HG03565 (cell line): ENCODE measurements around the gene TMEM200A.
A peak's percentile ranks its signal among the peaks of the same experiment; 100 is the strongest.

Experiments used
- ATAC-seq: cut with Tn5 transposase; IDR thresholded peaks from one replicate; pipeline ENCODE4 v1.9.1; 2021; ENCODE audit warnings: mild to moderate bottlenecking, moderate library complexity; ENCODE audit not compliant: unreplicated experiment

The TMEM200A gene

DNA sequence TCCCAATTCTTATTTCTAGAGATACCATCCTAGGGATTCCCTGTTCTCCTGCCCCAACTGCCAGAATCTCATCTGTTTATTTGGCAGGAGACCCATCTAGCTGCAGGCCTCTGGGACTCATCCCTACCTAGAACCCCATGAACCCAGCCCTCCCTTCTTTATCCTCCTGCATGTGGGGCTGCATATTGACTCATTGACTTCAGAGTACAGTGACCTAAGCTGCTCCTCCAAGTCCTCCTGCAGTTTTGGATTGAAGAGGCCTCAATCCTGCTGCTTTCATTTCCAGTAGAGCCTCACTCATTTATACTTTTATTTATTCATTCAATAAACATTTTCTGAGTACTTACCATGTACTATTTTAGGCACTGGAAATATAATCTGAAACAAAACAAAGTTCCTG, 11.6 kb downstream of the TMEM200A start:
- no peak for ATAC-seq

DNA sequence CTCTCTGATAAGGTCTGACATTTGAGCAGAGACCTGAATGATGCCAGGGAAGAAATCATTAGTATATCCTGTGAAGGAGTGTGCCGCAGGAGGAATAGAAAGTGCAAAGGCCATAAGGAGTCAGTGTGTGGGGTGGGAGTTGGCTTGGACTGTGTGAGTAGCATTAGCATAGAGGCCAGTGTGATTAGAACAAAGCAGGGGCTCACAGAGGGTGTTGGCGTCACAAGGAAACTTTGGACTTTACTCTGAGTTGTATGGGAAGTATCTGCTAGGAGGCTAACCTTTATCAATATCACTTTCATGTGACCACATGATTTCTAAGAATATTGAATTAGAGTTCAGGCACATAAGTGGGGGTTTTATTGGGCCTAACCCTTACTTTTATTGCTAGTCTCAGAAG, 12.1 kb downstream of the TMEM200A start:
- no peak for ATAC-seq

GRCh38 chr6:130379223-130379622, 13.4 kb downstream of the TMEM200A start:
- no peak for ATAC-seq

DNA sequence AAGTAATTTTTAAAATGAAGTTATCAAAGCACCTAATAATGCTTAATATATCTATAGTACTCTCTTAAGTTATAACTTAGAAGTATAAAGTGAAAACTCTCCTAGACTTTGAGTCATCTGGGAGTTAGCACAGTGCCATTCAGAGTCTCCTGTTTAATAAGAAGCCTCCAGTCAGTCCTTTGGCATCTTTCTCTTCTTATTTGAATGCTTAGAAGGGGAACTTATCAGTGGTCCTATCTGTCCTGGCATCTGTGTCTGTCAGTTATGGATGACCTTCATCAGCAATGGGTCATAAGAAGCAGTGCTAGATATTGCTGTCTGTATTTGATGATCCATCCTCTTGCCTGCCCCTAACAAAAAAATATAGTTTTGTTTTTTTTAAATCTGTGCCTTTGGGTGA, 15.2 kb downstream of the TMEM200A start:
- ATAC-seq = no peak

DNA sequence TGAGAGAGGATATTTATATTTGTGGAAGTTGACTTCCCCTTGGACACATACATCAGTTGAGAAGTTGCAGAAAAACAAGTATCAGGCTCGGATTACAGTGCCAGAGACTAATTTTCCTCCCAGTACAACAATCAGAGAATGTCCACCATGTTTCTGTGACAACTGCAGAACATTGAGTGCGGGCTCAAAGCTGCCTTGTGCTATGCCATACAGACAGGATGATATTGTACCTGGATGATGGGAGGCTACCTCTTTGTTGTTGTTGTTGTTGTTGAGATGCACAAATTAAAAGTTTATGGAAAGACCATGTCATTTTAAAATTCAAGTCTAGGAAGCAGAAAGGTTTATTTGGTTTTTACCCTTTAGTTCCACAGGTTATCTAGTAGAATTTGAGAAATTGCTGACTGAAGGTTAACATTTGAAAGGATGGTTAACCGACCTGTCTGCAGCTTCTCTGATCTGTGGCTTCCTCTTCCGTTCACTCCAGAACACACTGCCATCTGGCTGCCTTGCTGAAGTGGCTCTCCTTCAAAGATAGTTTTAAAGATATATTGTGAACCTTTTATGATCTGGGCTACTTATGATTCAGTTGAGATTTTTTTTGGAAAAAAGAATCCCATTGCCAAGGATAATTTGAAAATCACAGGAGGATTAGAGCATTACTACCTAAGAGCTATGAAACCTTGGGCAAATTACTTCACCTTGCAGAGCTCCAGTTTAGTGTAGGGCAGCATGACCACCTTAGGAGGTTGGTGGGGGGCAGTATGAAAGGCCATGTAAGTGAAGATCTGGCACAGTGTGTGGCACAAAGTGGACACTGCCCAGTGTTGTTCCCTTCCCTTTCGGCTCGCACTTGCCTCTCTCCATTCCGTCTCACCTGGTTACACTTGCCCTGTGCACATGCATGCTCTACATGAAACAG, 15.9 kb downstream of the TMEM200A start:
- ATAC-seq = peak; percentile 54

DNA sequence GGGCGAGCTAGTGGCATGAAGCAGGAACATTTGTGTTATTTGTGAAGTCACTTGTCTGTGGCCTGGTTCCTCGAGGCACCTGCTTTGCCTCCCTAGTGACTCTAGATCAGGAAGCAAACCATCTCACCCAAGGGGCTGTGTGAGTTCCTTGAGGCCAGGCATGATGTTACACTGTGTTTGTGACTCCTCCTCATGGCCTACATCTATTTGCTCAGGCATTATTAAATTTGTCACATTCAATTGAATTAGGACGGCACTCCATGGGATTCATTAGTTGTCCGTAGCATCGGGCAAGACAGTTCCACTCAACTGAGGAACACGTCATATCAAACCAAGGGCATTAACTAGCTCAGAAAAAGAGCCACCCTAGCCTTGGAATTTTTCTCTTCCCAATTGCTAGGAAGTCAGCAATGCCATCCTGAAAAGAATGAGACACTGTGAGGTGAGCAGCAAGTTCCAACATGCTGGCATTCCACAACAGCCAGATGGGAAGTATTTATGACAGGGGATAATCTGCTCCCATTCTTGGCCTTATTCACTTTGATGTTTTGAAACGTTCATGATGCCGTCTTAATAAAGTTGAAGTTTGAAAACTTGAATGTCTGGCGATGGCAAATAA, 17.2 kb downstream of the TMEM200A start:
- no peak for ATAC-seq

GRCh38 chr6:130385064-130385695, 19.4 kb downstream of the TMEM200A start:
- ATAC-seq = no peak

GRCh38 chr6:130389142-130389541, 23.3 kb downstream of the TMEM200A start:
- ATAC-seq = no peak

DNA sequence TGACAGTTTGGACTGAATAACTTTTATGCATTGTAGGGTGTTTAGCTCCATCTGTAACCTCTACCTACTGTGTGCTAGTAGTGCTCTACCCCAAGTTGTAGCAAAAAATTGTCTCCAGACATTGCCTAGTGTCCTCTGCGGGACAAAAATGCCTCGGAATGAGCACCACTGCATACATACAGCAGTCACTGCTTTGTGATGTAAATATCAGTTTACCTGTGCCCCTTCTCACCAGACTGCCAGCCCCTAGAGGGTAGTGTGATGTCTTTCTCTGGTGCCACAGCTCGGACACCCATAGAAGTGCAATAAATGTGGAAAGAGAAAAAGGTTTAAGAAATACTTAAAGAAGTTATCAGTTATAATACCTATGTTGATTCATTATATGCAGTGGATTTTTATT, 25.1 kb downstream of the TMEM200A start:
- ATAC-seq = no peak

DNA sequence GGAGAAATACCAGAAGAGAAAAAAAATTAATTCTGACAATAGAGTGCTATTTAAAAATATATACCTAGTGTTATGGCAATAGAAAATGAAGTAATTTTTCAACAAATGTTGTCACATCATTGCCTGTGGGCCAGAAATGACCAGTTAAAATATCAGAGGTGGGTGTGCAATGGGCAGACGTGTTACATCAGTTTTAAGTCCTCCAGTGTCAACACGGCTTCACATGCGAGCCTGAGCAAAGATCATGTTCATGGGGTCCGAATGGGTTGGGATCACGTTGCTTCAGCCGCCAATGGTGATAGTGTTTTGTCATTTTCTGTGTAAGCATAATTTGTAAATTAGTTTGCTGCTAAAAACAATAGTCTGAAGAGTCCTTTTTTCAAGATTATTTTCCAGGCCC, 27.5 kb downstream of the TMEM200A start:
- no peak for ATAC-seq

GRCh38 chr6:130394246-130394645, 28.4 kb downstream of the TMEM200A start:
- ATAC-seq = no peak

GRCh38 chr6:130395164-130395563, 29.3 kb downstream of the TMEM200A start:
- ATAC-seq = no peak

- ATAC-seq = peak; percentile 45
Observed at GRCh38 chr6:130396722-130397121, 30.9 kb downstream of the TMEM200A start.

- ATAC-seq = no peak
Observed at GRCh38 chr6:130405549-130405948, 39.7 kb downstream of the TMEM200A start.

DNA sequence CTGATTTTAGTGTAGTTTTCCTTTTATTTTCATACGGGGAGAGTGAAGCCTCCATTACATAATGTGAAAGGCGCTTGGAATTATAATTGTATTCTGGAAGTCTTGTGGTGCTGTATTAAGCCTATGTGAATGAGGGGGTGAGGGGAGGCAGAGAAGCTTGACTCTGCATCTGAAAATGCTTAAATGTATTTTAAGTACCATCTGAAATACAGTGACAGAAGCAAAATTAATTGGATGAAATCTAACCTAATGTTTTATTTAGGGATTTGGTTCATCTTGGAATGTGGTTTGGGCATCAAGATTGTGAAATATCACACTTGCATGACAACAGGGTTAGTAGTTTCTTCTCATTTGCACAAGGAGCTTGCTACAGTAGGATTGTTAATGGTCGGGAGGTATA, 41.2 kb downstream of the TMEM200A start:
- ATAC-seq = no peak

DNA sequence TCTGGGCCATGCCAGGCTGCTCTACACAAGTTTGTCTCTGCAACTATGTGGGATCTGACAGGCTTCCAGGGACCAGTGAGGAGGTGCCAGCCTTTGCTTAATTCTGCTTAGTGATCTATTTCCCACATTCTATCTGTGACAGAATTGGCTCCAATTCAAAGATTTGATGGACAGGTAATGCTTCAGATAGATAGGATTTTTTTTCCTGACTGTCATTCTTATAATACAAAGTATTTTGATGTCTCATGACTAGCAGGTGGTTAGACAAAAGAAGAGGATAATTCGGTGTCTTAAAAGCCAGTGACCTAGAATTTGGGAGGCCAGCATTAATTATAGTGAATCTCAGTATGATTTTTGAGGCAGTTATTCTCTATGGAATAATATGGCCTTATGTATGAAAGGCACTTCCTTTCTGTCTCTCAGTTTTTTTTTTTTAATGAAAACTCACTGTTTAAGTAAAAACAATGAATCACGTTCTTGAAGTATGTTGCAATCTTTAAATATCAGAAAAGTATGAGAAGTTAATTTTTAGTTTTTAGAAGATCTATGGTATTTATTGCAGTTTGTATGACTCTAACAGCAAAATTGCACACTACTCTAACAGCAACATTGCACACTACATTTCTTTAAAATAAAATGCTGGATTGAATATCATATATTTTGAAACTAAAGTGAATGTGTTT, 43.7 kb downstream of the TMEM200A start:
- no peak for ATAC-seq

DNA sequence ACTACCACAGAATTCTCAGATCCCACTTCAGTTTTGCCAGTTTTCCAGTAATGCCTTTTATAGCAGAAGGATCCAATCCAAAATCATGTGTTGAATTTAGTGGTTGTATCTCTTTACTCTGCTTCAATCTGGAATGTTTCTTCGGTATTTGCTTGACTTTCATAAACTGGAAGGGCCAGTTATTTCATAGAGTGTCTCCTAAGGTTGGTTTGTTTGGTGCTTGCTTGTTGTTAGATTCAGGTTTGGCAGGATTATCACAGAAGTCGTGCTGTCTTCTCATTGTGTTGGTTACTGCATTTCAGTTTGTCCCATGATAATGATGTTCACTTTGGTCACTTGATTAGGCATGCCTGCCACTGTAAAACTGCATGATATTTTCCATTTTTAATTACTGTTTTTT, 45.7 kb downstream of the TMEM200A start:
- no peak for ATAC-seq

- ATAC-seq = no peak
Observed at GRCh38 chr6:130412556-130413290, 46.9 kb downstream of the TMEM200A start.

- no peak for ATAC-seq
Observed at GRCh38 chr6:130417951-130418350, 52.1 kb downstream of the TMEM200A start.

DNA sequence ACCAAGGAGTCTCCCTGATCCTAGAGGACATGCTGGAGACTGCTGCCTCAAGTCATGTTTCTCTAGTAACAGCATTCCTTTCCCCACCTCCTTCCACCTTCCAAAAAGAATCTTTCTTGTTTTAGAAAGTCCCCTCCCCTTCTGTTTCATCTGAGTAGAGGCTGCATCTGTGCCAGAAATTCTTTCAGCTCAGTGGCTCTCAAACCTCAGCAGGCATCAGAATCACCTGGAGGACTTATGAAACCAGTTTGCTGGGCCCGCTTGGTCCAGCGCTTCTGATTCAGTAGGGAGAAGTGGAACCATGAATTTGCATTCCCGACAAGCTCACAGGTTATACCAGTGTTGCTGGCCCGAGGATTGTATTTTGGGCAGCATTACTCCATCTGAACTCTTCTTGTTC, 55.1 kb downstream of the TMEM200A start:
- ATAC-seq = no peak

DNA sequence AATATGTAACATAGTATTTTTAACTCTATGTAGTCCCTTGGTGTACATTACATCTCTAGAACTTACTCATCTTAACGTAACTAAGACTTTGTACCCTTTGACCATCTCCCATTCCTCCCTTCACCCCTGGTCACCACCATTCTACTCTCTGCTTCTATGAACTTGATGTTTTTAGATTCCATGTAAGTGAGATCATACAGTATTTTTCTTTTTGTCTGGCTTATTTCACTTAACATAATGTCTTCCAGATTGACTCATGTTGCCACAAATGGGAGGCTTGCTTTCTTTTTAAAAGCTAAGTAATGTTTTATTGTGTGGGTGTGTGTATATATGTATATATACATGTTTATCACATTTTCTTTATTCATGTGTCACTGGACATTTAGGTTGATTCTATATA, 55.8 kb downstream of the TMEM200A start:
- no peak for ATAC-seq
